Ascending aorta (tissue), 2 donors: ENCODE data around the gene HIVEP1. TPM values are rescaled to one million over a fixed set of nuclear protein-coding genes. Genes with fewer than 3 reads are reported as not detected.

Experiments
- DNase-seq, 2 donors: peaks; one replicate each; pipeline ENCODE4 v3.0.0-alpha.2; 2019; ENCODE audit warnings: low spot score in 2 of 2
- H3K27ac ChIP-seq, 2 donors: fragments of 200-600 bp; sonication (generic); one replicate each; pipeline ENCODE4 v1.5.1; 2016 to 2017; ENCODE audit warnings: mild to moderate bottlenecking in 1 of 2
- H3K27me3 ChIP-seq: fragments of 200-600 bp; sonication (generic); one replicate; pipeline ENCODE4 v1.5.1; 2017
- H3K36me3 ChIP-seq, 2 donors: fragments of 200-600 bp; sonication (generic); one replicate each; pipeline ENCODE4 v1.5.1; 2016
- H3K4me1 ChIP-seq, 2 donors: fragments of 200-600 bp; sonication (generic); one replicate each; pipeline ENCODE4 v1.5.1; 2016 to 2017; ENCODE audit warnings: mild to moderate bottlenecking in 1 of 2
- H3K4me3 ChIP-seq, 2 donors: fragments of 200-600 bp; sonication (generic); one replicate each; pipeline ENCODE4 v1.5.1; 2016 to 2017; ENCODE audit warnings: mild to moderate bottlenecking in 1 of 2
- H3K9me3 ChIP-seq, 2 donors: fragments of 200-600 bp; sonication (generic); one replicate each; pipeline ENCODE4 v1.5.1; 2016
- CTCF ChIP-seq, 3 experiments: fragments of 200-600 bp in 2 of 3; fragments of 450-650 bp in 1 of 3; sonication (generic) in 2 of 3; IDR thresholded peaks; one replicate each; pipeline ENCODE4 v1.5.1; 2016 to 2019; ENCODE audit warnings: antibody characterized with exemption in 3 of 3, mild to moderate bottlenecking in 1 of 3, moderate library complexity in 1 of 3
- intact Hi-C: fragments of 100-400 bp; cut with DNase I; formaldehyde crosslinking; loops from one replicate; pipeline ENCODE4 v1.15.1; 2023
- total RNA-seq: library from RNA; depleted of rRNA; stranded (reverse); fragments of >200 nt; gene quantifications from one replicate; pipeline ENCODE4 v1.1.0, GENCODE V29; 2016

Gene HIVEP1
- total RNA-seq, 1 donor from 2014 or later = 31.7 TPM

GRCh38 chr6:12099623-12100338, 87.7 kb downstream of the HIVEP1 start:
- H3K4me1 ChIP-seq = no peaks in the 10 kb centered on the region
- no peaks in the 10 kb centered on the region for H3K27me3 ChIP-seq
- intact Hi-C loops = no loop called here
- no peak for DNase-seq
- H3K27ac ChIP-seq = no peak overlapping the region
- H3K4me3 ChIP-seq = no peak overlapping the region
- peaks cover 0 to 9% of the 10 kb centered on the region in 2 donors for H3K9me3 ChIP-seq
- no peak for TF ChIP-seq CTCF (IDR thresholded peaks at IDR 0.05)
- no peaks in the 10 kb centered on the region for H3K36me3 ChIP-seq

GRCh38 chr6:12101048-12101447, 88.9 kb downstream of the HIVEP1 start:
- Histone ChIP-seq H3K4me3 (no peak overlapping the region), H3K27ac (no peak overlapping the region), H3K9me3 (peaks cover 0 to 9% of the 10 kb centered on the region in 2 donors), H3K4me1 (no peaks in the 10 kb centered on the region), H3K36me3 (no peaks in the 10 kb centered on the region), H3K27me3 (no peaks in the 10 kb centered on the region)
- DNase-seq = no peak
- no peak for TF ChIP-seq CTCF (IDR thresholded peaks at IDR 0.05)
- intact Hi-C loops = no loop called here

- intact Hi-C loops = no loop called here
- Histone ChIP-seq H3K36me3 (no peaks in the 10 kb centered on the region), H3K27ac (no peak overlapping the region), H3K4me1 (no peaks in the 10 kb centered on the region), H3K9me3 (peaks cover 0 to 9% of the 10 kb centered on the region in 2 donors), H3K27me3 (no peaks in the 10 kb centered on the region), H3K4me3 (no peak overlapping the region)
- no peak for DNase-seq
- TF ChIP-seq CTCF (IDR thresholded peaks at IDR 0.05) = no peak
These were observed 89.7 kb downstream of the HIVEP1 start for GRCh38 chr6:12101653-12102312.

- no peak for DNase-seq
- peaks cover 0 to 9% of the 10 kb centered on the region in 2 donors for H3K9me3 ChIP-seq
- H3K27me3 ChIP-seq = no peaks in the 10 kb centered on the region
- intact Hi-C loops = no loop called here
- no peaks in the 10 kb centered on the region for H3K4me1 ChIP-seq
- no peak for TF ChIP-seq CTCF (IDR thresholded peaks at IDR 0.05)
- H3K36me3 ChIP-seq = no peaks in the 10 kb centered on the region
- H3K4me3 ChIP-seq = no peak overlapping the region
- no peak overlapping the region for H3K27ac ChIP-seq
These were observed 90.2 kb downstream of the HIVEP1 start for GRCh38 chr6:12102350-12102749.

GRCh38 chr6:12103158-12103557, 91.0 kb downstream of the HIVEP1 start:
- Histone ChIP-seq H3K36me3 (no peaks in the 10 kb centered on the region), H3K27me3 (no peaks in the 10 kb centered on the region), H3K4me3 (no peak overlapping the region), H3K27ac (no peak overlapping the region), H3K4me1 (no peaks in the 10 kb centered on the region), H3K9me3 (peaks cover 0 to 9% of the 10 kb centered on the region in 2 donors)
- no peak for TF ChIP-seq CTCF (IDR thresholded peaks at IDR 0.05)
- intact Hi-C loops = no loop called here
- DNase-seq = no peak
